ENCODE results near the gene NIPBL.

DNA sequence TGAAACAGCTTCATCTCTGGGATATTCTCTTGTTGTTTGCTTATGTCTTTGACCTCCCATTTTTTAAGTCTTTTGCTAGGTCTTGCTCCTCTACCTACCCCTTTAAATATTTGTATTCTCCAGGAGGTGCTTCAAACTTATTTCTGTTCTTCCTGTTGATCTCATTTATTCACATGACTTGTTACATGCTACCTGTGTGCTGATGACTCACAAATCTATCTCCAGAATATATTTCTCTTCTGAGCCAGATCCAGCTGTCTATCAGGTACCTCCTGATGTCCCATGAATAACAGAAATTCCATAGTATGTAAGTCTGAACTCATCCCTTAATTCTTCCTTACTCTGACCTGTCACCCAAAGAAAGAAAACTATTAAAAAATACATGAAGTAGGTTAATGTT, 11.0 kb downstream of the NIPBL start:
- TF ChIP-seq, protein P1, sequence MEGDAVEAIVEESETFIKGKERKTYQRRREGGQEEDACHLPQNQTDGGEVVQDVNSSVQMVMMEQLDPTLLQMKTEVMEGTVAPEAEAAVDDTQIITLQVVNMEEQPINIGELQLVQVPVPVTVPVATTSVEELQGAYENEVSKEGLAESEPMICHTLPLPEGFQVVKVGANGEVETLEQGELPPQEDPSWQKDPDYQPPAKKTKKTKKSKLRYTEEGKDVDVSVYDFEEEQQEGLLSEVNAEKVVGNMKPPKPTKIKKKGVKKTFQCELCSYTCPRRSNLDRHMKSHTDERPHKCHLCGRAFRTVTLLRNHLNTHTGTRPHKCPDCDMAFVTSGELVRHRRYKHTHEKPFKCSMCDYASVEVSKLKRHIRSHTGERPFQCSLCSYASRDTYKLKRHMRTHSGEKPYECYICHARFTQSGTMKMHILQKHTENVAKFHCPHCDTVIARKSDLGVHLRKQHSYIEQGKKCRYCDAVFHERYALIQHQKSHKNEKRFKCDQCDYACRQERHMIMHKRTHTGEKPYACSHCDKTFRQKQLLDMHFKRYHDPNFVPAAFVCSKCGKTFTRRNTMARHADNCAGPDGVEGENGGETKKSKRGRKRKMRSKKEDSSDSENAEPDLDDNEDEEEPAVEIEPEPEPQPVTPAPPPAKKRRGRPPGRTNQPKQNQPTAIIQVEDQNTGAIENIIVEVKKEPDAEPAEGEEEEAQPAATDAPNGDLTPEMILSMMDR (IDR thresholded peaks at IDR 0.05; ENCODE audit: poor library complexity), result no peak
- TF ChIP-seq EZH2 (IDR thresholded peaks at IDR 0.05; ENCODE audit: borderline replicate concordance), result no peak
- no peak for TF ChIP-seq EZH2phosphoT487 (IDR thresholded peaks at IDR 0.05; ENCODE audit: low read depth, severe bottlenecking, unreplicated experiment)

Measured in hepatocyte (in vitro differentiated cells).